HG03457 (cell line): ENCODE data around the gene PDIA2.
"Not testable (repeated sequence)": the region's sequence is repeated elsewhere in the genome, so short reads cannot be mapped to it uniquely, and the experiment has no call there.

Source experiments
- ATAC-seq: cut with Tn5 transposase; IDR thresholded peaks from one replicate; pipeline ENCODE4 v1.9.1; 2021; ENCODE audit warnings: moderate number of reproducible peaks; ENCODE audit not compliant: unreplicated experiment

Gene PDIA2

DNA sequence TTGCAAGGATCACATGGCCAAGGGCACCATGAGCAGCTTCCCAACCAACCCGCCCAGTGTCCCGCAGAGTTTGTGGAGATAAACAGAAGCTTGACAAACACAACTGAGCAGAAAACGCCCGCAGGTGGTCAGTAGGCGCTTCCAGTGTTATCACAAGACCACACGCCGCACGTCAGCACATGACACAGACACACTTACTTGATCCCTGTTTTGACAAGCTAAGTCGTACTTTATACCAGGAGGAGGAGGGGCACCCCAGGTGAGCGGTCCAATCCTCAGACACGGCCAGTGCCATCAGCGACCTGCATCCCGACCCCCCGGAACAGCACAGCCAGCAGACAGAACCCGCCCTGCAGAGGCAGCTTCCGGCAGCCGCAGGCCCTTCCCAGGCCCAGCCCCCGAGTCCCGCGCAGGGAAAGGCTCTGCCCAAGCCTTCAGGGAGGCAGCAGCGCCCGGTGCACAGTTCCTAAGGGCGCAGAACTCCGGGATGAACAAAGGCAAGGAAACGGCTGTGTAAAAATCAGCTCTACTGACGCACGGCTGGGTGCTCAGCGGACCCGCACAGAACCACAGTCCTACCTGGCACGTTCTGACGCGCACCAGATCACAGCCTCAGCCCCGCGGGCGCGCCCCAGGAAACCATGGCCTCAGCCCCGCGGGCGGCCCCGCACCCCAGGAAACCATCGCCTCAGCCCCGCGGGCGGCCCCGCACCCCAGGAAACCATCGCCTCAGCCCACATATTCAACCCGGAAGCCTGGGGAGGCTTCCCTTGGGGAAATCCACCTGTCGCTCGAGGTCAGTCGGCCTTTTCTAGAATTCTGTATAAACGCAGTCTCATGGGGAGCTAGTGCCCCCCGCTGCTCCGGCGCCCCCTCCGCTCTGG, 41.7 kb downstream of the PDIA2 start:
- ATAC-seq = no peak

DNA sequence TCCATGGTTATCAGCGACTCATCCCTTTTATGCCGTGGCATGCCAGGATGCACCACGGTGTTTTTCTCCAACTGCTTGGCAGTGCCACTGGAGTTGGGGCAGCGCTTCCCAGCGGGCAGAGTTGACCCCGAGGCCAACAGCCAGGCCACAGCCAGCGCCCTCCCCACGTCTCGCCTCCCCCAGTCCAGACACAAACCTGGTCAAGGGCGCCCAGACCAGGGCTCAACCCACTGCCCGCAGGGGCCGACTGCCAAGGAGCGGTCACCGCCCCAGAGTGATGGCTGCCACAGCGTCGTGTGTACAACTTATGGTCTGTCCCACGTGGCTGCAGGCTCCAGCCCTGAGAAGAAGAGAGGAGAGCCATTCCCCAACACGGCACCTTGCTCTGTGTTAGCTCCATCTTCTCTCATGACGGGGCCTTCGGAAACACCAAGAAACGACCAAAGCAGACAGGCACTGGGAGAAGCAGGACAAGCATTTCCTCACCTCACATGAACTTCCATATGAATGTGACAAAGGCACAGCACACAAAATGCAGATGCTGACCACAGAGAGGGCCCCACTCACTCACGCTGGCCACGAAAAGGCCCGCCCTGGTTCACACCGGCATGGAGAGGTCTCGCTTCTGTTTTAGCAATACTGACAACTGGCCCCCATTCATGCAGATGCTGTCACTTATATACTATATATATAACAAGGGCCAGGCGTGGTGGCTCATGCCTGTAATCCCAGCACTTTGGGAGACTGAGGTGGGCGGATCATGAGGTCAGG, 42.6 kb downstream of the PDIA2 start:
- ATAC-seq = no peak

DNA sequence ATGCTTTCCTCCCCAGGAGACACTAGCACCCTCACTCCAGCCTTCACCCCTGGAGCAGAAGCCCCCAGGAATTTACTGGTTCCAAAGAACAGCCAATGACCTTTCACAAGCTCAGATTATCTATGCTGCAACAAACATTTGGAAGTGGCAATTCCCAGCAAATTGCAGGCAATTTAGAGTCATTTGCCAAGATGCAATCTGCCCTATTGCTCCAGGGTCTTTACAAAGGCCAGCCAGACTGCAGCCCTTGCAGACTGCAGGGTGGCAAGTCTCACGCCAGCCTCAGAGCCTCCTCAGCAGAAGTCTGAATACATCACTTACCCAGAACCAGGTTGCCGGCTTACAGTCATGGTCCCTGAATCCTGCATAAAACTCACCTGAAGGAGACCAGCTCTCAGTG, 47.8 kb downstream of the PDIA2 start:
- no peak for ATAC-seq

DNA sequence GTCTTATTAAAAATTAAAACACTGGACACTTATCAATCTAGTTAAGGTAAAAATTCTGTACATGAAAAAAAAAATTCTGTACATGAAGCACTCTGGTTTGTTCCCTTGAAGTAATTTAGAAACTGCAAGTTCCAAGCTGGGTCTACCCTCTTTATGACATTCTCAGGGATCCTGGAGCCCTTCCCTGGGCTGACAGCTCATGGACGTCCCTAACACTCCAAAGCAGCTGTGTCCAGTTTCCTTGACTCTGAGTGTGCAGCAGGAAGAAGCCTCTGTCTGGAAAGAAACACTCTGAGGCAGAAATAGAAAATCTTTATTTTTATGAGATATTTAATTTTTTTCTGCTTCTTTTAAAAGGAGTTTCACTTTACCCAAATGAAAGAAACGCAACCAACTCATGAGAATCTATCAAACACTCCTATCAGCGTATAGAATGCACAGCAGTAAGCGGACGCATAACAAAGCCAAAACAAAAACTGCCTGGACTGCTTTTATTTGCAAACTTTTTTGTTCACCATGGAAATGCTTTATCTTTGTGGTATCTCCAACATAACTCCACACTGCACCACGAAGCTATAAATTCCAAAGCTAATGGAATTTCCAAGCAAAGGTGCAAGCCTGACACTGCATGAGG, 48.3 kb downstream of the PDIA2 start:
- ATAC-seq = not testable (repeated sequence)

DNA sequence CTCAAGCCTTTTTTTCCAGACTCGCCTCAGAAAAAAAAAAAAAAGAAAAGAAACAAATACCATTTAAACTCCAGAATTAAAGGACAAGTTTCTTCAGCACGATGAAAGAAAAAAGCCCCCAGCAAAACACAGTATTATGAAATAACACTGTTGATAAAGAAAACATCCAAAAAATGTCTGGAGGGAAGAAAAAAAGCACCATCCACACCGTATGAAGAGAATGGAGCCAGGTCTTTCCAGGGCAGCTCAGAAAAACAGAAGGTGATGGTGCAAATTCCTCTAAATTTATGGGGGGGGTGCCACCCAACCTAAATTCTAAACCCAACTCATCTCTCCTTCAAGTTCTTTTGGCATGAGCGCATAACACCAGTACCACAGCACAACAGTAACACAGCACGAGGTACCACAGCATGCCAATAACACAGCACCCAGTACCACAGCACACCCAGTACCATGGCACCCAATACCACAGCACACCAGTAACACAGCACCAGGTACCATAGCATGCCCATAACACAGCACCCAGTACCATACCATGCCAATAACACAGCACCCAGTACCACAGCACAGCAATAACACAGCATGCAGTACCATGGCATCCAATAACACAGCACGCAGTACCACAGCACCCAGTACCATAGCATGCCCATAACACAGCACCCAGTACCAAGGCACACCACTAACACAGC, 50.6 kb downstream of the PDIA2 start:
- ATAC-seq = no peak

GRCh38 chr16:334164-334832, 51.3 kb downstream of the PDIA2 start:
- ATAC-seq = not testable (repeated sequence)

DNA sequence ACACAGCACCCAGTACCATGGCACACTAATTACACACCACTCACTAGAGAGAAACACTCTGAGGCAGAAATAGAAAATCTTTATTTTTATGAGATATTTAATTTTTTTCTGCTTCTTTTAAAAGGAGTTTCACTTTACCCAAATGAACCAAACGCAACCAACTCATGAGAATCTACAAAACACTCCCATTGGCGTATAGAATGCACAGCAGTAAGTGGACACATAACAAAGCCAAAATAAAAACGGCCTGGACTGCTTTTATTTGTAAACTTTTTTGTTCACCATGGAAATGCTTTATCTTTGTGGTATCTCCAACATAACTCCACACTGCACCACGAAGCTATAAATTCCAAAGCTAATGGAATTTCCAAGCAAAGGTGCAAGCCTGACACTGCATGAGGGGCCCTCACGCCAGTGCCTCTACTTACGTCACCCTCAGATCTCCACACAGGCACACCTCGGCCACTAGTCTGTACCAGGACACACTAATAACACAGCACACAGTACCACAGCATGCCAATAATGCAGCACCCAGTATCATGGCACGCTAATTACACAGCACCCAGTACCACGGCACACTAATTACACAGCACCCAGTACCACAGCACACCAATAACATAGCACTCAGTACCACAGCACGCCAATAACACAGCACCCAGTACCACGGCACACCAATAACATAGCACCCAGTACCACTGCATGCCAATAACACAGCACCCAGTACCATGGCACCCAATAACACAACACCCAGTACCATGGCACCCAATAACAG, 52.1 kb downstream of the PDIA2 start:
- not testable (repeated sequence) for ATAC-seq

DNA sequence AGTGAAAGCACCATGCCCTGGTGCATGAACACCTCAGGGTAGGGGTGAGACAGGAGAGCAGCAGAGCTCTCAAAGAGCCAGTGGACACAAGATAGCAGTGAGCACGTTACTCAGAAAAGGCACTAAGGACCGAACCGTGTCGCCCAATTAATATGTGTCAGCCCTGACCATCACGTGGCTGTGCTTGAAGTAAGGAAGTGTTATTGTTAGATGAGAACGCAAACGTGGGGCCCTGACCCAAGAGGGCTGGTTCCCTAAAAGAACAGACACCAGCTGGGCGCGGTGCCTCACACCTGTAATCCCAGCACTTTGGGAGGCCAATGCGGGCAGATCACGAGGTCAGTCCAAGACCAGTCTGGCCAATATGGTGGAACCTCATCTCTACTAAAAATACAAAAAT, 53.3 kb downstream of the PDIA2 start:
- ATAC-seq = no peak
